SK-N-SH treated with all-trans-retinoic acid at 6 μM for 48 hours (cell line): Measurements from ENCODE around the gene CBY3.

ENCODE experiments used
- ATAC-seq: fragments of 200-7000 bp; cut with Tn5 transposase; 3 replicates; pipeline ENCODE4 v1.9.1; 2020; ENCODE audit warnings: mild to moderate bottlenecking, moderate library complexity
- ARNTL ChIP-seq: fragments of 450-650 bp; formaldehyde crosslinking; IDR thresholded peaks from 2 replicates; pipeline ENCODE4 v1.5.0; 2020; ENCODE audit warnings: low read depth, mild to moderate bottlenecking, moderate library complexity, borderline replicate concordance
- BACH2 ChIP-seq: fragments of 250-450 bp; sonication (Bioruptor Pico); IDR thresholded peaks from 2 replicates; pipeline ENCODE4 v1.9.0; 2021; ENCODE audit warnings: mild to moderate bottlenecking, borderline replicate concordance
- CSDC2 ChIP-seq: fragments of 250-450 bp; sonication (Bioruptor Pico); IDR thresholded peaks from 2 replicates; pipeline ENCODE4 v1.5.0; 2020; ENCODE audit warnings: mild to moderate bottlenecking, moderate library complexity
- ESRRG ChIP-seq: fragments of 250-450 bp; sonication (Bioruptor Pico); IDR thresholded peaks from 2 replicates; pipeline ENCODE4 v1.6.1; 2021; ENCODE audit warnings: mild to moderate bottlenecking
- GLIS3 ChIP-seq: fragments of 250-450 bp; sonication (Bioruptor Pico); IDR thresholded peaks from 2 replicates; pipeline ENCODE4 v1.5.0; 2020; ENCODE audit warnings: mild to moderate bottlenecking, moderate library complexity
- ISL1 ChIP-seq: fragments of 250-450 bp; sonication (Bioruptor Pico); IDR thresholded peaks from 2 replicates; pipeline ENCODE4 v2.1.2; 2022; ENCODE audit warnings: mild to moderate bottlenecking, moderate library complexity
- OSR1 ChIP-seq: fragments of 250-450 bp; sonication (Bioruptor Pico); IDR thresholded peaks from 2 replicates; pipeline ENCODE4 v1.8.0; 2022; ENCODE audit warnings: moderate library complexity, mild to moderate bottlenecking, inconsistent platforms
- PPARA ChIP-seq: fragments of 250-450 bp; sonication (Bioruptor Pico); IDR thresholded peaks from 2 replicates; pipeline ENCODE4 v1.5.0; 2020; ENCODE audit warnings: mild to moderate bottlenecking, borderline replicate concordance
- RARB ChIP-seq: fragments of 250-450 bp; sonication (Bioruptor Pico); IDR thresholded peaks from 2 replicates; pipeline ENCODE4 v1.8.0; 2021; ENCODE audit warnings: mild to moderate bottlenecking, moderate library complexity
- SNAI2 ChIP-seq: fragments of 250-450 bp; sonication (Bioruptor Pico); IDR thresholded peaks from 2 replicates; pipeline ENCODE4 v1.5.0; 2020; ENCODE audit warnings: mild to moderate bottlenecking, moderate library complexity
- TCF4 ChIP-seq: fragments of 250-450 bp; sonication (Bioruptor Pico); IDR thresholded peaks from 2 replicates; pipeline ENCODE4 v1.8.0; 2021; ENCODE audit warnings: mild to moderate bottlenecking, moderate library complexity, borderline replicate concordance
- TOX ChIP-seq: fragments of 250-450 bp; sonication (Bioruptor Pico); IDR thresholded peaks from 2 replicates; pipeline ENCODE4 v1.8.0; 2021; ENCODE audit warnings: mild to moderate bottlenecking, moderate library complexity, borderline replicate concordance
- TSHZ2 ChIP-seq: fragments of 250-450 bp; sonication (Bioruptor Pico); IDR thresholded peaks from 2 replicates; pipeline ENCODE4 v1.5.0; 2020; ENCODE audit warnings: mild to moderate bottlenecking, moderate library complexity
- ZC3H10 ChIP-seq: fragments of 250-450 bp; sonication (Bioruptor Pico); IDR thresholded peaks from 2 replicates; pipeline ENCODE4 v1.5.1; 2021; ENCODE audit warnings: mild to moderate bottlenecking, moderate library complexity
- ZFP3 ChIP-seq: fragments of 250-450 bp; sonication (Bioruptor Pico); IDR thresholded peaks from 2 replicates; pipeline ENCODE4 v1.5.0; 2020; ENCODE audit warnings: mild to moderate bottlenecking, moderate library complexity
- ZFP30 ChIP-seq: fragments of 450-650 bp; formaldehyde crosslinking; IDR thresholded peaks from 2 replicates; pipeline ENCODE4 v1.5.0; 2022; ENCODE audit warnings: mild to moderate bottlenecking, moderate library complexity
- ZNF565 ChIP-seq: fragments of 450-650 bp; formaldehyde crosslinking; conservative IDR thresholded peaks from 2 replicates; pipeline ENCODE4 v1.5.0; 2020; ENCODE audit warnings: low read depth, mild to moderate bottlenecking, moderate library complexity
- ZNF70 ChIP-seq: fragments of 450-650 bp; formaldehyde crosslinking; IDR thresholded peaks from 2 replicates; pipeline ENCODE4 v1.5.0; 2020; ENCODE audit warnings: mild to moderate bottlenecking, moderate library complexity
- ZNF8 ChIP-seq: fragments of 450-650 bp; formaldehyde crosslinking; IDR thresholded peaks from 2 replicates; pipeline ENCODE4 v1.5.0; 2020; ENCODE audit warnings: mild to moderate bottlenecking, moderate library complexity
- TF ChIP-seq, protein P1 (sequence below): fragments of 250-450 bp; sonication (Bioruptor Pico); IDR thresholded peaks from 2 replicates; pipeline ENCODE4 v1.5.1; 2020; ENCODE audit warnings: low read depth, mild to moderate bottlenecking, moderate library complexity
- TF ChIP-seq, protein P2 (sequence below): fragments of 250-450 bp; sonication (Bioruptor Pico); IDR thresholded peaks from 2 replicates; pipeline ENCODE4 v1.8.0; 2021; ENCODE audit warnings: low read depth, mild to moderate bottlenecking, moderate library complexity, borderline replicate concordance
- TF ChIP-seq, protein P3 (sequence below): fragments of 250-450 bp; sonication (Bioruptor Pico); IDR thresholded peaks from 2 replicates; pipeline ENCODE4 v1.8.0; 2020; ENCODE audit warnings: mild to moderate bottlenecking, moderate library complexity, borderline replicate concordance
- TF ChIP-seq, protein P4 (sequence below): fragments of 250-450 bp; sonication (Bioruptor Pico); IDR thresholded peaks from 2 replicates; pipeline ENCODE4 v1.5.1; 2021; ENCODE audit warnings: mild to moderate bottlenecking, moderate library complexity

Gene CBY3

DNA sequence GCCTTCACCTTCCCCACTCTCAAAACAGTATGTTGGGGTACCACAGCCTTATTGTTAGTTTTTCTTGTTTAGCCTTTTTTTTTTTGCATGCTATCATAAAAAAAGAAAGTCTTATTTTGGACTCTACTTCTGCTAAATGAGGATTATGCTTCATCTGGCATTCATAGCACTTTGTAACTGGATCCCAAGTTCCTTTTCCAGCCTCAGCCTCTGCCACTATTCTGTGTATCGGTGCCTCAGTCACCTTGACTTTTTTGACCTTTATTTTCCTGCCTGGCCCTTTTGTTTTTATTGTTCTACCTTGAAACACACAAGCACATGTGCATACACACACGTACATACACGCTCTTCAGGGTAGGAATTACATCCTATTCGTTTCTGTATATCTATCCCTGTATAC, 43.3 kb upstream of the CBY3 start:
- TF ChIP-seq TOX (CRISPR knock-in tag) (no peak), OSR1 (CRISPR knock-in tag) (no peak), CSDC2 (CRISPR knock-in tag) (no peak), ZFP30 (no peak), PPARA (CRISPR knock-in tag) (no peak)
- no peak for ATAC-seq

- TF ChIP-seq PPARA (CRISPR knock-in tag), result no peak
- TF ChIP-seq ARNTL (CRISPR knock-in tag), result no peak
- no peak for TF ChIP-seq ZNF565 (CRISPR knock-in tag)
- no peak for TF ChIP-seq CSDC2 (CRISPR knock-in tag)
- no peak for TF ChIP-seq GLIS3 (CRISPR knock-in tag)
- TF ChIP-seq, protein P1, sequence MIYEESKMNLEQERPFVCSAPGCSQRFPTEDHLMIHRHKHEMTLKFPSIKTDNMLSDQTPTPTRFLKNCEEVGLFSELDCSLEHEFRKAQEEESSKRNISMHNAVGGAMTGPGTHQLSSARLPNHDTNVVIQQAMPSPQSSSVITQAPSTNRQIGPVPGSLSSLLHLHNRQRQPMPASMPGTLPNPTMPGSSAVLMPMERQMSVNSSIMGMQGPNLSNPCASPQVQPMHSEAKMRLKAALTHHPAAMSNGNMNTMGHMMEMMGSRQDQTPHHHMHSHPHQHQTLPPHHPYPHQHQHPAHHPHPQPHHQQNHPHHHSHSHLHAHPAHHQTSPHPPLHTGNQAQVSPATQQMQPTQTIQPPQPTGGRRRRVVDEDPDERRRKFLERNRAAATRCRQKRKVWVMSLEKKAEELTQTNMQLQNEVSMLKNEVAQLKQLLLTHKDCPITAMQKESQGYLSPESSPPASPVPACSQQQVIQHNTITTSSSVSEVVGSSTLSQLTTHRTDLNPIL (CRISPR knock-in tag), result no peak
- TF ChIP-seq ZFP30, result no peak
- no peak for TF ChIP-seq ISL1
- no peak for TF ChIP-seq ZC3H10 (CRISPR knock-in tag)
- TF ChIP-seq, all 23 proteins: peak for 0
- no peak for ATAC-seq
These were observed 39.4 kb upstream of the CBY3 start for GRCh38 chr5:179720222-179720621.

DNA sequence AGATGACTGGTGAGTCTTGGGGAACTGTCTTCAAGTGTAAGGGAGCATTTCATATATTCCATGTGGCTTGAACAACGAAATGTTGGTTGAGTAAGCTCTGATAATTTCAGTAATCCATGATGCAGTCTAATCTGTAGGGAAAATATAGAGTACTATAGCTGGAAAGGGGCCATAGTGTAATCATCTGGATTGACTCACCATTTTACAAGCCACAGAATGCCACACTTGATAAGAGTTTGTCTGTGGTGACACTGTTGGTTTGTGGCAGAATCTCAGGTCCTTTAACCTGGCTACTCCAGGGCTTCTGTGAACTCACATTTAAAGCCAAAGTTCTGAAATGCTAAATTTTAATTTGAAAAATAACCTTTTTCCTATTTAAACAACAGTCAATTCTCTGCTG, 35.5 kb upstream of the CBY3 start:
- no peak for TF ChIP-seq BACH2 (CRISPR knock-in tag)
- no peak for TF ChIP-seq PPARA (CRISPR knock-in tag)
- TF ChIP-seq ZNF565 (CRISPR knock-in tag), result no peak
- TF ChIP-seq, protein P2, sequence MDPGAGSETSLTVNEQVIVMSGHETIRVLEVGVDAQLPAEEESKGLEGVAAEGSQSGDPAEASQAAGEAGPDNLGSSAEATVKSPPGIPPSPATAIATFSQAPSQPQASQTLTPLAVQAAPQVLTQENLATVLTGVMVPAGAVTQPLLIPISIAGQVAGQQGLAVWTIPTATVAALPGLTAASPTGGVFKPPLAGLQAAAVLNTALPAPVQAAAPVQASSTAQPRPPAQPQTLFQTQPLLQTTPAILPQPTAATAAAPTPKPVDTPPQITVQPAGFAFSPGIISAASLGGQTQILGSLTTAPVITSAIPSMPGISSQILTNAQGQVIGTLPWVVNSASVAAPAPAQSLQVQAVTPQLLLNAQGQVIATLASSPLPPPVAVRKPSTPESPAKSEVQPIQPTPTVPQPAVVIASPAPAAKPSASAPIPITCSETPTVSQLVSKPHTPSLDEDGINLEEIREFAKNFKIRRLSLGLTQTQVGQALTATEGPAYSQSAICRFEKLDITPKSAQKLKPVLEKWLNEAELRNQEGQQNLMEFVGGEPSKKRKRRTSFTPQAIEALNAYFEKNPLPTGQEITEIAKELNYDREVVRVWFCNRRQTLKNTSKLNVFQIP, result no peak
- no peak for TF ChIP-seq ISL1
- TF ChIP-seq, protein P3, sequence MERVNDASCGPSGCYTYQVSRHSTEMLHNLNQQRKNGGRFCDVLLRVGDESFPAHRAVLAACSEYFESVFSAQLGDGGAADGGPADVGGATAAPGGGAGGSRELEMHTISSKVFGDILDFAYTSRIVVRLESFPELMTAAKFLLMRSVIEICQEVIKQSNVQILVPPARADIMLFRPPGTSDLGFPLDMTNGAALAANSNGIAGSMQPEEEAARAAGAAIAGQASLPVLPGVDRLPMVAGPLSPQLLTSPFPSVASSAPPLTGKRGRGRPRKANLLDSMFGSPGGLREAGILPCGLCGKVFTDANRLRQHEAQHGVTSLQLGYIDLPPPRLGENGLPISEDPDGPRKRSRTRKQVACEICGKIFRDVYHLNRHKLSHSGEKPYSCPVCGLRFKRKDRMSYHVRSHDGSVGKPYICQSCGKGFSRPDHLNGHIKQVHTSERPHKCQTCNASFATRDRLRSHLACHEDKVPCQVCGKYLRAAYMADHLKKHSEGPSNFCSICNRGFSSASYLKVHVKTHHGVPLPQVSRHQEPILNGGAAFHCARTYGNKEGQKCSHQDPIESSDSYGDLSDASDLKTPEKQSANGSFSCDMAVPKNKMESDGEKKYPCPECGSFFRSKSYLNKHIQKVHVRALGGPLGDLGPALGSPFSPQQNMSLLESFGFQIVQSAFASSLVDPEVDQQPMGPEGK (CRISPR knock-in tag), result no peak
- no peak for TF ChIP-seq ZC3H10 (CRISPR knock-in tag)
- TF ChIP-seq CSDC2 (CRISPR knock-in tag), result no peak
- no peak for TF ChIP-seq ARNTL (CRISPR knock-in tag)
- no peak for TF ChIP-seq RARB (CRISPR knock-in tag)
- no peak for TF ChIP-seq SNAI2
- TF ChIP-seq TCF4 (CRISPR knock-in tag), result no peak
- TF ChIP-seq ZNF8 (CRISPR knock-in tag), result no peak
- no peak for TF ChIP-seq ESRRG (CRISPR knock-in tag)
- TF ChIP-seq ZNF70 (CRISPR knock-in tag), result no peak
- ATAC-seq, result no peak

DNA sequence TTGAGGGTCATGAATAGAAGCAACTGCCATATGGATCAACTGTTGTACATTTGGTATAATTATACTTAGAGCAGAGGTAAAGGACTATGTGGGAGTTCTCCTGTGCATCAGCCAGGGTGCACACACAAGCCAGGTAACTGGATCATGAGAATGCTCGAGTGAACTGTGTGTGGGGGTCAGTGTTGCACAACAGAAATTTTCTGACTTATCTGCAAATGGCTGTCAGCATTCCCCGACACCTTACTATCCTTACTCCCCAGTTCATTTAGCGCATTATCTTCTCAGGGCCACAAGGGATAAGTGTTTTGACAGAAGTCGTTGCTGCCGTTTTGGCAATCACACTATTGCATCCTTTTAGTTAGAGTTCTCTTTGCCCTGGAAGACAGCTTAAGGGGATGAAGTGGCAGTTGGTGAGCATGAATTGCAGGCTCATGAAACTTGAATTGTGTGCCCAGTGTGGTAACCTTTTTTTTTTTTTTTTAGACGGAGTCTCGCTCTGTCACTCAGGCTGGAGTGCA, 19.6 kb upstream of the CBY3 start:
- no peak for ATAC-seq
- TF ChIP-seq TOX (CRISPR knock-in tag) (no peak), ARNTL (CRISPR knock-in tag) (no peak), ZNF565 (CRISPR knock-in tag) (no peak), ZC3H10 (CRISPR knock-in tag) (no peak), GLIS3 (CRISPR knock-in tag) (no peak), ISL1 (no peak), PPARA (CRISPR knock-in tag) (no peak), TCF4 (CRISPR knock-in tag) (no peak), ESRRG (CRISPR knock-in tag) (no peak), BACH2 (CRISPR knock-in tag) (no peak), ZFP3 (CRISPR knock-in tag) (no peak), ZNF8 (CRISPR knock-in tag) (no peak), RARB (CRISPR knock-in tag) (no peak), ZFP30 (no peak), ZNF70 (CRISPR knock-in tag) (no peak), TSHZ2 (CRISPR knock-in tag) (no peak), SNAI2 (no peak)
- TF ChIP-seq, protein P2, result no peak
- TF ChIP-seq, protein P4, sequence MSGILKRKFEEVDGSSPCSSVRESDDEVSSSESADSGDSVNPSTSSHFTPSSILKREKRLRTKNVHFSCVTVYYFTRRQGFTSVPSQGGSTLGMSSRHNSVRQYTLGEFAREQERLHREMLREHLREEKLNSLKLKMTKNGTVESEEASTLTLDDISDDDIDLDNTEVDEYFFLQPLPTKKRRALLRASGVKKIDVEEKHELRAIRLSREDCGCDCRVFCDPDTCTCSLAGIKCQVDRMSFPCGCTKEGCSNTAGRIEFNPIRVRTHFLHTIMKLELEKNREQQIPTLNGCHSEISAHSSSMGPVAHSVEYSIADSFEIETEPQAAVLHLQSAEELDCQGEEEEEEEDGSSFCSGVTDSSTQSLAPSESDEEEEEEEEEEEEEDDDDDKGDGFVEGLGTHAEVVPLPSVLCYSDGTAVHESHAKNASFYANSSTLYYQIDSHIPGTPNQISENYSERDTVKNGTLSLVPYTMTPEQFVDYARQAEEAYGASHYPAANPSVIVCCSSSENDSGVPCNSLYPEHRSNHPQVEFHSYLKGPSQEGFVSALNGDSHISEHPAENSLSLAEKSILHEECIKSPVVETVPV (CRISPR knock-in tag), result no peak
